DMS 273 treated with DMSO at 0.1 percent for 48 hours (cell line): Measurements from ENCODE around the gene RAB40C.

ENCODE experiments used
- DNase-seq: peaks from one replicate; lab custom pipeline; 2025; lab: John Stamatoyannopoulos, UW

RAB40C gene

DNA sequence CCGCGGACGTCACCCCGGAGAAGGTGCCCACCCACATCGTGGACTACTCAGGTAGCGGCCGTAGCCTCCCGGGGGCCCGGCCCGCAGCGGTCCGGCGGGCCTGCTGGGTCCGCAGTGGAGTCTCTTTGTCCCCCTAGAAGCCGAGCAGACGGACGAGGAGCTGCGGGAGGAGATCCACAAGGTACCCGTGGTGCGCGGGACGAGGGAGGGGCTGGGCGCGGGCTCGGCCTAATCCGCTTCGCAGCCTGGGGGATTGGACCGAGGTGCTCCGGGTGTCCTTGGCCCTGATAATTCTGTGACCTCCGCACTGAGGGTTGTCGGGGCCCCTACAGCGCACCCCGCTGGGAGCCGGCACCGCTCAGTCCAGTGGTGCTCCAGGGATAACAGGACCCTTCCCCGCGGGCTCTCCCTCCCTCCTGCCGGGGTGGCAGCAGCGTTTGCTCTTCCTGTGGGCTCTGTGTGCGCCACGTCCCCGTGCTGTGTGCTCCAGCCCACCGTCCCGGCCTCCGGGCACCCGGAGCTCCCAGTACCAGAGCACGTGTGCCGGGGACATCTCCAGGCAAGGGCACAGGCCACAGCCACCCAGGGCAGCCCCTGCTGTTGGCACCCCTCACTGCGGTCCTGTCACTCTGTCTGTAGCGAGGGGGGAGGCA is 78.8 kb downstream of the RAB40C start:
- no peak for DNase-seq

GRCh38 chr16:669666-670065 is 79.8 kb downstream of the RAB40C start:
- no peak for DNase-seq

DNA sequence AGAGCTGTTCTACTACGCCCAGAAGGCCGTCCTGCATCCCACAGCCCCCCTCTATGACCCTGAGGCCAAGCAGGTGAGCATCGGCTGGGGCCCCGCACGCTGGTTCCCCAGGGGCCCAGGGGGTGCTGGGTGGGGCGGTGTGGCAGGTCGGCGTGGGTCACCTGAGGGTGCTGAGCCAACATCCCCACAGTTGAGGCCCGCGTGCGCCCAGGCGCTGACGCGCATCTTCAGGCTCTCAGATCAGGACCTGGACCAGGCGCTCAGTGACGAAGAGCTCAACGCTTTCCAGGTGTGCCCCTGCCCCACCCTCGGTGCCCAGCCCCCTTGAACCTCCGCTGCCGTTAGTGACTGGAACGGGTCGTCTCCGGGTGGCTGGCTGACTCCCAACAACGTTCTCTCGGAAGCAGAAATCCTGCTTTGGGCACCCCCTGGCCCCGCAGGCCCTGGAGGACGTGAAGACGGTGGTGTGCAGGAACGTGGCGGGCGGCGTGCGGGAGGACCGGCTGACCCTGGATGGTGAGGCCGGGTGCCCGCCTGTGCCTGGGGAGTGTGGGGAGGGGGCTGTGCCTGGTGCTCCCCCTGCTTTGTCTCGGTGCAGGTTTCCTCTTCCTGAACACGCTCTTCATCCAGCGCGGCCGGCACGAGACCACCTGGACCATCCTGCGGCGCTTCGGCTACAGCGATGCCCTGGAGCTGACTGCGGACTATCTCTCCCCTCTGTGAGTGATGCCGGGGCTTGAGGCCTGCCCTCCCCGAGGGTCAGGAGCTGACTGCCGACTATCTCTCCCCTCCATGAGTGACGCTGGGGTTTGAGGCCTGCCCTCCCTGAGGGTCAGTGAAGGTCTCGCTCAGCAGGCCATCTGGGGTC is 80.9 kb downstream of the RAB40C start:
- no peak for DNase-seq

GRCh38 chr16:671353-672131 is 81.7 kb downstream of the RAB40C start:
- DNase-seq, result no peak

DNA sequence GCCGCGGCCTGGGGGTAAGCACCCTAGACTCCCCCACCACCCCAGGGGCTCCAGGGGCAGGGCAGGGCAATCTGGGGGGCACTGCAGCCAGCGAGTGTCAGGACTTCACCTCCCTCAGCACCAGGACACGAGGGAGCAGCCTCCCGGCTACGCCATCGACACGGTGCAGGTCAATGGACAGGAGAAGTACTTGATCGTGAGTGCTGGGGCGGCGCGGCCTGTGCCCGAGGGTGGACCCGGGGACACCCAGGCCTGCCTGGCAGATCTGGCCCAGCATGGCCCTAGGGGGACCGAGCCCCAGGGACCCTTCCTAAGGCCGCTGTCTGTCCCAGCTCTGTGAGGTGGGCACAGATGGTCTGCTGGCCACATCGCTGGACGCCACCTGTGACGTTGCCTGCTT is 82.5 kb downstream of the RAB40C start:
- no peak for DNase-seq

DNA sequence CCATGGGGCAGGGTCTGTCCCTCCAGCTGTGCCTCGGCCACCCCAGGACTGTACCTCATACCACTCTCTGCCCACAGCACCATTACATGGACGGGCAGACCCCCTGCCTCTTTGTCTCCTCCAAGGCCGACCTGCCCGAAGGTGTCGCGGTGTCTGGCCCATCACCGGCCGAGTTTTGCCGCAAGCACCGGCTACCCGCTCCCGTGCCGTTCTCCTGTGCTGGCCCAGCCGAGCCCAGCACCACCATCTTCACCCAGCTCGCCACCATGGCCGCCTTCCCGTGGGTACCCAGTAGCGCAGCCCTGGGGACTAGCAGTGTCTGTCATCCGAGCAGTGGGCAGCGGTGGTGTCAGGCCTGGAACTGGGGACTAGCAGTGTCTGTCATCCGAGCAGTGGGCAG is 83.0 kb downstream of the RAB40C start:
- DNase-seq, result no peak

DNA sequence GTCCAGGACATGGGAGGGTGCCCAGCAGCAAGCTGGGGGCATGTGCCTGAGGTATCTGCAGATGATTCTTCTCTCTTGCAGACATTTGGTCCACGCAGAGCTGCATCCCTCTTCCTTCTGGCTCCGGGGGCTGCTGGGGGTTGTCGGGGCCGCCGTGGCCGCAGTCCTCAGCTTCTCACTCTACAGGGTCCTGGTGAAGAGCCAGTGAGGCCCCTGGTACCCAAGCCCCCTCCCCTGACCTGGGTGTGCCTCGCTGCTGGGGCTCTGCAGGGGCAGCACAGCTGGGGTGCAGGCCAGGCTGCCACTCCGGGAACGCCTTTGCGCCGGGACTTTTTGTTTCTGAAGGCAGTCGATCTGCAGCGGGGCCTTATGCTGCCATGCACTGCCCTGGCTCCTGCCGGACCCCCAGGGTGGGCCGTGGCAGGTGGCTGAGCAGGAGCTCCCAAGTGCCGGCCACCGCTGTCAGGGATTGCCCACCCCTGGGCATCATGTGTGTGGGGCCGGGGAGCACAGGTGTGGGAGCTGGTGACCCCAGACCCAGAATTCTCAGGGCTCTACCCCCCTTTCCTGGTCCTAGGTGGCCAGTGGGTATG is 83.6 kb downstream of the RAB40C start:
- DNase-seq, result no peak

GRCh38 chr16:674214-674881 is 84.5 kb downstream of the RAB40C start:
- no peak for DNase-seq

DNA sequence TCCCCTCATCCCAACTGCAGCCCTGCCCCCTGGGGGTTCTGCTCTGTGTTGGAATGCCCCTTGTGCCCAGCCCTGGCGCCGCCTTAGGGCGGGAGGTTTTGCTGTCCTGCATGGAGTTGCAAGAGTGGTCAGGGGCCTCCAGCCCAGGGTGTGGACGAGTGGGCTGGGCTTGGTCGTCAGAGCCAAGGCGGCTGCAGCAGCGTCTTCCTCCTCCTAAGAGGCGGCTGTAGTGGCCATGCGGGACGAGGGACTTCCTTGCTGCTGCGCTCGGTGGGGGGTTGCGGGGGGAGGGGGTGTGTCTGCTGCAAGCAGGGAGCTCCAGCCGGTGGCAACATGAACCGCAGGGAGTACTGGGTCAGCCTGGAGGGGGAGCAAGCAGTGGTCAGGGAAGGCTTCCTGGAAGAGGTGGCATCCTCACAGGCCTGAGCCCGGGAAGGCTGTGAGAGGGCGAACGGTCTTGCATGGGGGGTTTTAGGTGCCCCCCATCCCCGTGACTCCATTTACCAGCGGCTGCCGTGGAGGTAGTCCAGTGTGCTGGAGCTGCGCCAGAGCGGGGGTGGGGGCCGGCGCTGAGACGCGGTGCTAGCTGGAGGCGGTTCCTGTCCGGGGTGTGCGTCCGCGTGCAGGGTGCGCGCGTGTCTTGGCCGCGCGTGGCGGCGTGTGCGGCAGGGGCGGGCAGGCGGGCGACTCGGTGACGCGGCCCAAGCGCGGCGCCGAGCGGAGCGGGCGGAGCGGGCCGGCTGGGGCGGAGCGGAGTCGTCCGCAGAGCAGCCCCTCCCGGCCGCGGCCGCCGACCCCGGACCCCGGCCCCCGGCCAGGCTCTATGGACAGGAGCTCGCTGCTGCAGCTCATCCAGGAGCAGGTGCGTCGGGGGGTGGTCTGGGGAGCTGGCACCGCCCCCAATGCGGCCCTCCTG is 85.4 kb downstream of the RAB40C start, which contains the start of gene RHBDL1:
Gene RHBDL1 (plus strand): TSS at position 704 of the 916 bp plus-strand sequence. CDS start 120 bp downstream, at position 824.
- peak; percentile 33 for DNase-seq

DNA sequence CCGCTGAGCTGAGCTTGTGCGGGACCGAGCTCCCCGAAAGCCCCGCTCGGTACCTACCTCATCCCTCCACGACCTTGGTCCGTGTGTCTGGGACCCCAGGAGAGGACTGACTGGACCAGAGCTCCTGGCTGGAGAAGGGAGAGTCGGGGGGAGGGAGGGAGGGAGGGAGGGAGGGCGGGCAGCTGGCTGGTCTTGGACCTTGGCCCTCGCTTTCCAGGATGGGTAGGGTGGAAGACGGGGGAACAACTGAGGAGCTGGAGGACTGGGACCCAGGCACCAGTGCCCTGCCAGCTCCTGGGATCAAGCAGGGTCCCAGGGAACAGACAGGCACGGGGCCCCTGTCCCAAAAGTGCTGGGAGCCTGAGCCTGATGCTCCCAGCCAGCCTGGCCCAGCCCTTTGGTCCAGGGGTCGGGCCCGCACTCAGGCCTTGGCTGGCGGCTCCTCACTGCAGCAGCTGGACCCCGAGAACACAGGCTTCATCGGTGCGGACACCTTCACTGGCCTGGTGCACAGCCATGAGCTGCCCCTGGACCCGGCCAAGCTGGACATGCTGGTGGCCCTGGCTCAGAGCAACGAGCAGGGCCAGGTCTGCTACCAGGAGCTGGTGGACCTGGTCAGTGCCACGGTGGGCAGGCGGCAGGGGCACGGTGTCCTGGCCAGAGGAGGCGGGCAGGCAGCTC is 86.2 kb downstream of the RAB40C start:
- no peak for DNase-seq

DNA sequence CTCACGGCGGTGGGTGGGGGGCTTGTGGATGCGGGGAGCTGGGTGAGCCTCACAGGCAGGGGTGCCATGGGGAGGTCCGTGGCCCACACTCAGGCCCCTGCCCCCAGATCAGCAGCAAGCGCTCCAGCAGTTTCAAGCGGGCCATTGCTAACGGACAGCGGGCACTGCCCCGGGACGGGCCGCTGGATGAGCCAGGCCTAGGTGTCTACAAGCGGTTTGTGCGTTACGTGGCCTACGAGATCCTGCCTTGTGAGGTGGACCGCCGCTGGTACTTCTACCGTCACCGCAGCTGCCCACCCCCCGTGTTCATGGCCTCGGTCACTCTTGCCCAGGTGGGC is 86.7 kb downstream of the RAB40C start:
- no peak for DNase-seq

DNA sequence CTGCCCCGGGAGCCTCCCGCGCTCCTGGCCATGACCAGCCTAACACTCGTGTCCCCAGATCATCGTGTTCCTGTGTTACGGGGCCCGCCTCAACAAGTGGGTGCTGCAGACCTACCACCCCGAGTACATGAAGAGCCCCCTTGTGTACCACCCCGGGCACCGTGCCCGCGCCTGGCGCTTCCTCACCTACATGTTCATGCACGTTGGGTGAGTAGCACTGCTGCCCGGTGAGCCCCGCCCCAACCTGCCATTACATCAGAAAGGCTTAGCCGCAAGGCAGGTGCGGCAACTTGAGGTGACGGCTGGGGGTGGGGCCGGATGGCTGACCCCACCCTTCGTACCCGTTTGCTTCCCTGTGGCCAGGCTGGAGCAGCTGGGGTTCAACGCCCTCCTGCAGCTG is 87.0 kb downstream of the RAB40C start:
- DNase-seq, result no peak

DNA sequence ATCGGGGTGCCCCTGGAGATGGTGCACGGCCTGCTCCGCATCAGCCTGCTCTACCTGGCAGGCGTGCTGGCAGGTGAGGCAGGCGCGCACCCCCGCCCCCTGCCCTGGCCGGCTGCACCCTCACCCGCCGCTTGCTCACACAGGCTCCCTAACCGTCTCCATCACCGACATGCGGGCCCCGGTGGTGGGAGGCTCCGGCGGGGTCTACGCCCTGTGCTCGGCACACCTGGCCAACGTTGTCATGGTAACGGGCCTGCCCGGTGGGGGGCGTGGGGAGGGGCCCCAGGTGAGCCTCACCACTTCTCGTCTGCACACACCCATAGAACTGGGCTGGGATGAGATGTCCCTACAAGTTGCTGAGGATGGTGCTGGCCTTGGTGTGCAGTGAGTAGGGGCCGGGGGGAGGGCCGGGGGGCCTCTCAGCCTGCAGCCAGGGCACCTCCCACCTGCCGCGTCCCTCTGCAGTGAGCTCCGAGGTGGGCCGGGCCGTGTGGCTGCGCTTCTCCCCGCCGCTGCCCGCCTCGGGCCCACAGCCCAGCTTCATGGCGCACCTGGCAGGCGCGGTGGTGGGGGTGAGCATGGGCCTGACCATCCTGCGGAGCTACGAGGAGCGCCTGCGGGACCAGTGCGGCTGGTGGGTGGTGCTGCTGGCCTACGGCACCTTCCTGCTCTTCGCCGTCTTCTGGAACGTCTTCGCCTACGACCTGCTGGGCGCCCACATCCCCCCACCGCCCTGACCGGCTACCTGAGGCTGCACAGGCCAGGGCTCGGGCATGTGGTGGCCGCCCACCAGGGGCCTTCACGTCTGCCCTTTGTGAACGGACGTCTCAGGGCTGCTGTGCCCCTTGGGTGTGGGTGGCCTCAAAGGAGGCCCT is 87.7 kb downstream of the RAB40C start:
- DNase-seq, result no peak

DNA sequence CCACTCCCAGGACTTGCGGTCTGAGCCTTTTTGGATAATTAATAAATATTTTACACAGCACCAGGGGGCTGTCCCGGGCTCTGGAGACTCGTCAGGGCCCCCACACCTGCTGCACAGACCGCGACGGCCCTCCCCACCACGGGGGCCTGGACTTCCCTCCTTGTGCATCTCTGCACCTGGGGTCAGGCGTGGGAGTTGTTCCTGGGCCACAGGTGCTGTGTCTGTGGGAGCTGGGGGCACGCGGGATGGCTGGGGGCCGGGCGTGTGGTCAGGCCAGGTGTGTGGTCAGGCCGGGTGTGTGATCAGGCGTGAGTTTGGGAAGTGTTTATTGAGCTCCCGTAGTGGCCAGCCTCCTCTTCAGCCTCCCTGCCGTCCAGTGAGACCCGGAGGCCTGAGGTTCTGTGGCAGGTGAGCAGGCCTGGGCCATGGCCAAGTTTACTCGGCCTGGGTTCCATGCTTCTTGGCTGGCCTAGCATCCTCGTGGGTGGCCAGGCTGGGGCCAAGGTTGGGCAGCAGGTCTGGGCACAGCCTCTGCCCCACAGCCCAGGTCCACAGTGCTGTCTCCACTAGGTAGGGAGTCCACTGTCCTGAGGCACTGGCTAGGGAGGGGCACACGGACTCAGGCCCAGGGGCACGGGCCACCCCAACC is 88.5 kb downstream of the RAB40C start:
- DNase-seq, result no peak
